K562 (cell line): ENCODE data around the gene PFKP. TPM values are rescaled to one million over a fixed set of nuclear protein-coding genes. Genes with fewer than 3 reads are reported as not detected.

Experiments
- CREB1 ChIP-seq, 2 experiments: sonication (generic) in 1 of 2; formaldehyde crosslinking in 1 of 2; IDR thresholded peaks; 2 replicates each; pipeline versions ENCODE4 v1.6.1 to v1.8.0; 2012 to 2022; ENCODE audit warnings: inconsistent platforms in 1 of 2, mild to moderate bottlenecking in 1 of 2, missing genetic modification reagents in 1 of 2, moderate library complexity in 1 of 2
- FOS ChIP-seq: IDR thresholded peaks from 3 replicates; pipeline ENCODE4 v1.6.1; 2011; ENCODE audit not compliant: insufficient read length; ENCODE audit errors: extremely low read depth
- HMGN3 ChIP-seq: IDR thresholded peaks from 2 replicates; pipeline ENCODE4 v1.6.1; 2011; ENCODE audit warnings: borderline replicate concordance, low read depth, mild to moderate bottlenecking, mixed read lengths, low read length; ENCODE audit not compliant: insufficient read length; ENCODE audit errors: extremely low read depth
- HOMEZ ChIP-seq: fragments of 250-450 bp; sonication (Bioruptor Pico); IDR thresholded peaks from 2 replicates; pipeline ENCODE4 v1.4.0; 2020; ENCODE audit warnings: mild to moderate bottlenecking, moderate library complexity
- KLF6 ChIP-seq: fragments of 250-450 bp; sonication (Bioruptor Pico); IDR thresholded peaks from 2 replicates; pipeline ENCODE4 v1.4.0; 2020; ENCODE audit warnings: mild to moderate bottlenecking, moderate library complexity, borderline replicate concordance
- NELFE ChIP-seq: IDR thresholded peaks from 2 replicates; pipeline ENCODE4 v1.6.1; 2011; ENCODE audit warnings: mild to moderate bottlenecking; ENCODE audit not compliant: insufficient read depth, insufficient read length
- SP1 ChIP-seq: sonication (generic); formaldehyde crosslinking; IDR thresholded peaks from 2 replicates; pipeline ENCODE4 v1.8.1; 2022; ENCODE audit warnings: mild to moderate bottlenecking, missing genetic modification reagents
- SREBF2 ChIP-seq: sonication (generic); formaldehyde crosslinking; IDR thresholded peaks from 2 replicates; pipeline ENCODE4 v1.4.0; 2020; ENCODE audit warnings: mild to moderate bottlenecking, missing genetic modification reagents
- THRAP3 ChIP-seq: fragments of 450-650 bp; IDR thresholded peaks from 2 replicates; pipeline ENCODE4 v1.6.1; 2016; ENCODE audit warnings: mild to moderate bottlenecking, inconsistent platforms, borderline replicate concordance
- polyA plus RNA-seq, 8 experiments: library from polyadenylated mRNA; depleted of rRNA in 4 of 8; stranded (reverse) in 5 of 8; unstranded in 3 of 8; fragments of >200 nt; fragmentation: Nextera tagmentation in 2 of 8; fragmentation: Illumina TruSeq in 1 of 8; extraction: Ambion mirVana in 2 of 8; extraction: Trizol in 1 of 8; gene quantifications; 2 replicates each; pipeline versions ENCODE4 v1.2.1 to v1.2.3, GENCODE V29; 2011 to 2014; ENCODE audit warnings: inconsistent platforms in 1 of 8, missing spikeins in 1 of 8
- total RNA-seq, 7 experiments: library from RNA; depleted of rRNA in 6 of 7; stranded (reverse); fragments of >200 nt in 6 of 7; fragmentation: Illumina TruSeq in 2 of 7; extraction: Trizol in 2 of 7; gene quantifications; 2 replicates each; pipeline versions ENCODE4 v1.2.1 to v1.2.3, GENCODE V29; 2011 to 2021; ENCODE audit warnings: low replicate concordance in 1 of 7
- TF ChIP-seq, protein P1 (sequence below): sonication (generic); formaldehyde crosslinking; IDR thresholded peaks from 2 replicates; pipeline ENCODE4 v1.8.1; 2023; ENCODE audit warnings: mild to moderate bottlenecking, missing genetic modification reagents
- TF ChIP-seq, protein P2 (sequence below): sonication (generic); formaldehyde crosslinking; IDR thresholded peaks from 2 replicates; pipeline ENCODE4 v1.8.0; 2022; ENCODE audit warnings: missing genetic modification reagents, mild to moderate bottlenecking, moderate library complexity, borderline replicate concordance

PFKP gene
- total and polyA plus RNA-seq, 9 of the 15 experiments (the other 6 are each of a cell fraction or from before 2014, with no cell fraction given) = 23.5 to 116 (median 62.1) TPM

DNA sequence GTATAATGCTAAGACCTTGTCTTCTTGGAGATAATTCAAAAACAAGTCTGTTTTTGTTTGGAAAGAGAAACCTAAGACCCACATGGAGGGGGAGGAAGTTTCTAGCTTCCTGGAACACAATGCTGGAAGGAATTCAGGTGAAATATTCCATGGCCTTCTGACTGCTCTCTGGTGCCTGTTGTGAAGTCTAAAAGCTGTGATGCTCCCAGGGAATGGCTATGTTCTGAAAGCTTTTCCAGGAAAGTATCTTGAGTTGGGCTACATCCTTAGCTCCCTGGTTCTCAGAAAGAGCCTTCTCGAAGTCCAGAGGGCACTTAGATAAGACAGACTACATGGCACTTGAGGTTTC is 12.5 kb upstream of the PFKP start (continued):
- TF ChIP-seq, protein P1, sequence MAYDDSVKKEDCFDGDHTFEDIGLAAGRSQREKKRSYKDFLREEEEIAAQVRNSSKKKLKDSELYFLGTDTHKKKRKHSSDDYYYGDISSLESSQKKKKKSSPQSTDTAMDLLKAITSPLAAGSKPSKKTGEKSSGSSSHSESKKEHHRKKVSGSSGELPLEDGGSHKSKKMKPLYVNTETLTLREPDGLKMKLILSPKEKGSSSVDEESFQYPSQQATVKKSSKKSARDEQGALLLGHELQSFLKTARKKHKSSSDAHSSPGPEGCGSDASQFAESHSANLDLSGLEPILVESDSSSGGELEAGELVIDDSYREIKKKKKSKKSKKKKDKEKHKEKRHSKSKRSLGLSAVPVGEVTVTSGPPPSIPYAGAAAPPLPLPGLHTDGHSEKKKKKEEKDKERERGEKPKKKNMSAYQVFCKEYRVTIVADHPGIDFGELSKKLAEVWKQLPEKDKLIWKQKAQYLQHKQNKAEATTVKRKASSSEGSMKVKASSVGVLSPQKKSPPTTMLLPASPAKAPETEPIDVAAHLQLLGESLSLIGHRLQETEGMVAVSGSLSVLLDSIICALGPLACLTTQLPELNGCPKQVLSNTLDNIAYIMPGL = no peak
- no peak for TF ChIP-seq SP1
- no peak for TF ChIP-seq SREBF2 (CRISPR knock-in tag)
- TF ChIP-seq NELFE = no peak
- TF ChIP-seq, protein P2, sequence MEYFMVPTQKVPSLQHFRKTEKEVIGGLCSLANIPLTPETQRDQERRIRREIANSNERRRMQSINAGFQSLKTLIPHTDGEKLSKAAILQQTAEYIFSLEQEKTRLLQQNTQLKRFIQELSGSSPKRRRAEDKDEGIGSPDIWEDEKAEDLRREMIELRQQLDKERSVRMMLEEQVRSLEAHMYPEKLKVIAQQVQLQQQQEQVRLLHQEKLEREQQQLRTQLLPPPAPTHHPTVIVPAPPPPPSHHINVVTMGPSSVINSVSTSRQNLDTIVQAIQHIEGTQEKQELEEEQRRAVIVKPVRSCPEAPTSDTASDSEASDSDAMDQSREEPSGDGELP = no peak
- no peak for TF ChIP-seq HOMEZ (CRISPR knock-in tag)
- TF ChIP-seq FOS = no peak
- TF ChIP-seq KLF6 = no peak
- no peak for TF ChIP-seq CREB1 (IDR thresholded peaks at IDR 0.05)
- no peak for TF ChIP-seq CREB1 (CRISPR knock-in tag; IDR thresholded peaks at IDR 0.05)
- no peak for TF ChIP-seq THRAP3
- no peak for TF ChIP-seq HMGN3
- TF ChIP-seq, all 486 proteins: peak for 0
